ENCODE data around the gene ZFR2. TPM values are rescaled to one million over a fixed set of nuclear protein-coding genes. Genes with fewer than 3 reads are reported as not detected.

The ZFR2 gene
- total RNA-seq, 4 donors from 2014 or later: 0.69 TPM; not detected in 3

GRCh38 chr19:3792114-3792513, 76.7 kb downstream of the ZFR2 start:
- no peak for DNase-seq (ENCODE audit: extremely low spot score)
- Histone ChIP-seq H3K27me3 (peaks cover 0 to 10% (median 0%) of the 10 kb centered on the region in 4 donors), H3K4me3 (no peak overlapping the region), H3K27ac (replicated peaks in 1 of 4) (no peak overlapping the region), H3K9me3 (peaks cover 0 to 8% (median 6%) of the 10 kb centered on the region in 4 donors), H3K36me3 (no peaks in the 10 kb centered on the region), H3K4me1 (no peaks in the 10 kb centered on the region)
- no peak for TF ChIP-seq POLR2AphosphoS5 (IDR thresholded peaks at IDR 0.05)
- TF ChIP-seq POLR2A (IDR thresholded peaks at IDR 0.05; ENCODE audit: low read depth): no peak
- no peak for TF ChIP-seq CTCF (IDR thresholded peaks at IDR 0.05)
- TF ChIP-seq EP300 (IDR thresholded peaks at IDR 0.05): no peak
- 70% methylated on average over 3 of the region's 3 CpGs for WGBS
- intact Hi-C loops (cut with DNase I): no loop called here

- Histone ChIP-seq H3K9me3 (no peaks in the 10 kb centered on the region), H3K4me1 (peaks cover 1 to 2% (median 2%) of the 10 kb centered on the region in 4 donors), H3K27ac (replicated peaks in 1 of 4) (no peak overlapping the region), H3K4me3 (no peak overlapping the region), H3K36me3 (no peaks in the 10 kb centered on the region), H3K27me3 (peaks cover 0 to 22% (median 1%) of the 10 kb centered on the region in 4 donors)
- DNase-seq (ENCODE audit: extremely low spot score): no peak
- intact Hi-C loops (cut with DNase I): no loop called here
- WGBS: 73% methylated on average over 7 of the region's 7 CpGs
- TF ChIP-seq CTCF (IDR thresholded peaks at IDR 0.05): no peak
- no peak for TF ChIP-seq POLR2A (IDR thresholded peaks at IDR 0.05; ENCODE audit: low read depth)
- no peak for TF ChIP-seq EP300 (IDR thresholded peaks at IDR 0.05)
- no peak for TF ChIP-seq POLR2AphosphoS5 (IDR thresholded peaks at IDR 0.05)
Measured at GRCh38 chr19:3790941-3791340, 77.9 kb downstream of the ZFR2 start.

GRCh38 chr19:3790209-3790734, 78.6 kb downstream of the ZFR2 start:
- H3K4me3 ChIP-seq: no peak overlapping the region
- DNase-seq (ENCODE audit: extremely low spot score): no peak
- no peaks in the 10 kb centered on the region for H3K9me3 ChIP-seq
- H3K4me1 ChIP-seq: peaks cover 5 to 9% (median 8%) of the 10 kb centered on the region in 4 donors
- no peaks in the 10 kb centered on the region for H3K36me3 ChIP-seq
- no peak for TF ChIP-seq POLR2AphosphoS5 (IDR thresholded peaks at IDR 0.05)
- TF ChIP-seq POLR2A (IDR thresholded peaks at IDR 0.05; ENCODE audit: low read depth): no peak
- TF ChIP-seq CTCF (IDR thresholded peaks at IDR 0.05): no peak
- no peak for TF ChIP-seq EP300 (IDR thresholded peaks at IDR 0.05)
- peaks cover 0 to 29% (median 8%) of the 10 kb centered on the region in 4 donors for H3K27me3 ChIP-seq
- WGBS: 76% methylated on average over 6 of the region's 6 CpGs
- no peak overlapping the region for H3K27ac ChIP-seq (replicated peaks in 1 of 4)
- intact Hi-C loops (cut with DNase I): no loop called here

GRCh38 chr19:3788996-3789778, 79.7 kb downstream of the ZFR2 start:
- 42% methylated on average over 13 of the region's 16 CpGs for WGBS
- no peak overlapping the region for H3K4me3 ChIP-seq
- no peaks in the 10 kb centered on the region for H3K9me3 ChIP-seq
- H3K36me3 ChIP-seq: no peaks in the 10 kb centered on the region
- TF ChIP-seq CTCF (IDR thresholded peaks at IDR 0.05) (no peak), POLR2AphosphoS5 (IDR thresholded peaks at IDR 0.05) (no peak), EP300 (IDR thresholded peaks at IDR 0.05) (no peak), POLR2A (IDR thresholded peaks at IDR 0.05; ENCODE audit: low read depth) (no peak)
- peaks cover 0 to 39% (median 10%) of the 10 kb centered on the region in 4 donors for H3K27me3 ChIP-seq
- intact Hi-C loops (cut with DNase I): no loop called here
- DNase-seq (ENCODE audit: extremely low spot score): no peak
- H3K4me1 ChIP-seq: peaks cover 5 to 14% (median 9%) of the 10 kb centered on the region in 4 donors
- H3K27ac ChIP-seq (replicated peaks in 1 of 4): no peak overlapping the region
